DMS79 treated with DMSO at 0.1 percent for 48 hours (cell line): ENCODE results near the gene MOK.

Experiments
- DNase-seq: peaks from one replicate; lab custom pipeline; 2025; lab: John Stamatoyannopoulos, UW

The MOK gene

GRCh38 chr14:102225386-102225785 lies 79.6 kb downstream of the MOK start:
- DNase-seq, result no peak

GRCh38 chr14:102223682-102224081 lies 81.3 kb downstream of the MOK start:
- no peak for DNase-seq

GRCh38 chr14:102222751-102223150 lies 82.2 kb downstream of the MOK start:
- DNase-seq, result no peak

- no peak for DNase-seq
These were observed 82.9 kb downstream of the MOK start for GRCh38 chr14:102222009-102222575.

- no peak for DNase-seq
These were observed 83.9 kb downstream of the MOK start for GRCh38 chr14:102221026-102221425.

GRCh38 chr14:102220031-102220430 lies 84.9 kb downstream of the MOK start:
- DNase-seq, result no peak

GRCh38 chr14:102219316-102219715 lies 85.6 kb downstream of the MOK start:
- DNase-seq, result no peak

GRCh38 chr14:102218688-102219087 lies 86.3 kb downstream of the MOK start:
- DNase-seq, result no peak

GRCh38 chr14:102217987-102218421 lies 87.0 kb downstream of the MOK start:
- no peak for DNase-seq

GRCh38 chr14:102217399-102217798 lies 87.6 kb downstream of the MOK start:
- no peak for DNase-seq

GRCh38 chr14:102215576-102216250 lies 89.3 kb downstream of the MOK start:
- DNase-seq, result peak; percentile 85

GRCh38 chr14:102215071-102215470 lies 89.9 kb downstream of the MOK start:
- DNase-seq, result peak; percentile 72

- no peak for DNase-seq
These were observed 90.8 kb downstream of the MOK start for GRCh38 chr14:102213984-102214658.

GRCh38 chr14:102213470-102213869 lies 91.5 kb downstream of the MOK start:
- DNase-seq, result no peak

- DNase-seq, result no peak
These were observed 92.1 kb downstream of the MOK start for GRCh38 chr14:102212845-102213244.

GRCh38 chr14:102212356-102212755 lies 92.6 kb downstream of the MOK start:
- DNase-seq, result no peak

- no peak for DNase-seq
These were observed 93.7 kb downstream of the MOK start for GRCh38 chr14:102211240-102211639.

- DNase-seq, result no peak
These were observed 94.4 kb downstream of the MOK start for GRCh38 chr14:102210421-102211042.

GRCh38 chr14:102209224-102209966 lies 95.6 kb downstream of the MOK start:
- no peak for DNase-seq

GRCh38 chr14:102208741-102209140 lies 96.2 kb downstream of the MOK start:
- DNase-seq, result no peak

GRCh38 chr14:102207831-102208365 lies 97.1 kb downstream of the MOK start:
- no peak for DNase-seq

- DNase-seq, result no peak
These were observed 98.0 kb downstream of the MOK start for GRCh38 chr14:102206918-102207317.
